Measurements from ENCODE around the gene CLCN2. TPM values are rescaled to one million over a fixed set of nuclear protein-coding genes. Genes with fewer than 3 reads are reported as not detected.

CLCN2 gene
- total RNA-seq, 1 experiment from 2014 or later = 4.5 TPM

- Mint-ChIP-seq H3K27me3 (ENCODE audit: insufficient read depth, unreplicated experiment) (no peaks in the 10 kb centered on the region), H3K4me1 (ENCODE audit: insufficient read depth, unreplicated experiment) (peaks cover 15% of the 10 kb centered on the region), H3K4me3 (ENCODE audit: unreplicated experiment) (no peak overlapping the region), H3K36me3 (ENCODE audit: insufficient read depth, unreplicated experiment) (no peaks in the 10 kb centered on the region), H3K9me3 (ENCODE audit: unreplicated experiment) (no peaks in the 10 kb centered on the region), H3K27ac (ENCODE audit: low read depth, unreplicated experiment) (no peak overlapping the region)
- ChIA-PET CTCF (interaction anchor here (0.8 kb wide), 1 partner anchor 12 kb away, joined by 3 read pairs; no protein-coding TSS in a partner anchor), POLR2A (interaction anchor here (0.6 kb wide), 1 partner anchor 467 kb away, joined by 4 read pairs; no protein-coding TSS in a partner anchor)
- no TSS peak for BruUV-seq (replicated peaks)
- no peak for TF ChIP-seq CTCF (IDR thresholded peaks at IDR 0.05; ENCODE audit: unreplicated experiment)
- intact Hi-C loops (cut with micrococcal nuclease) = no loop called here
- no peak for DNase-seq (ENCODE audit: unreplicated experiment)
Observed at GRCh38 chr3:184357248-184358123, 3.9 kb downstream of the CLCN2 start.

GRCh38 chr3:184355261-184356040 lies 6.0 kb downstream of the CLCN2 start:
- Mint-ChIP-seq H3K4me3 (ENCODE audit: unreplicated experiment) (no peak overlapping the region), H3K27ac (ENCODE audit: low read depth, unreplicated experiment) (no peak overlapping the region), H3K27me3 (ENCODE audit: insufficient read depth, unreplicated experiment) (no peaks in the 10 kb centered on the region), H3K4me1 (ENCODE audit: insufficient read depth, unreplicated experiment) (peaks cover 13% of the 10 kb centered on the region), H3K36me3 (ENCODE audit: insufficient read depth, unreplicated experiment) (peaks cover 9% of the 10 kb centered on the region), H3K9me3 (ENCODE audit: unreplicated experiment) (no peaks in the 10 kb centered on the region)
- no TSS peak for BruUV-seq (replicated peaks)
- no peak for TF ChIP-seq CTCF (IDR thresholded peaks at IDR 0.05; ENCODE audit: unreplicated experiment)
- intact Hi-C loops (cut with micrococcal nuclease) = no loop called here
- no peak for DNase-seq (ENCODE audit: unreplicated experiment)
- ChIA-PET CTCF (interaction anchor here (0.6 to 2.7 kb wide), 13 partner anchors 9 to 286 kb away, joined by 3 to 15 read pairs (median 3); no protein-coding TSS in a partner anchor), POLR2A (interaction anchor here (0.6 kb wide), 1 partner anchor 36 kb away, joined by 3 read pairs; no protein-coding TSS in a partner anchor)

GRCh38 chr3:184354754-184355153 lies 6.7 kb downstream of the CLCN2 start:
- Mint-ChIP-seq H3K9me3 (ENCODE audit: unreplicated experiment) (no peaks in the 10 kb centered on the region), H3K4me1 (ENCODE audit: insufficient read depth, unreplicated experiment) (peaks cover 6% of the 10 kb centered on the region), H3K27me3 (ENCODE audit: insufficient read depth, unreplicated experiment) (no peaks in the 10 kb centered on the region), H3K27ac (ENCODE audit: low read depth, unreplicated experiment) (no peak overlapping the region), H3K4me3 (ENCODE audit: unreplicated experiment) (no peak overlapping the region), H3K36me3 (ENCODE audit: insufficient read depth, unreplicated experiment) (peaks cover 12% of the 10 kb centered on the region)
- intact Hi-C loops (cut with micrococcal nuclease) = no loop called here
- BruUV-seq (replicated peaks) = no TSS peak
- DNase-seq (ENCODE audit: unreplicated experiment) = no peak
- POLR2A ChIA-PET = interaction anchor here (0.6 kb wide), 1 partner anchor 37 kb away, joined by 3 read pairs; no protein-coding TSS in a partner anchor
- CTCF ChIA-PET = interaction anchor here (0.6 to 2.7 kb wide), 14 partner anchors 8 to 287 kb away, joined by 3 to 15 read pairs (median 3); no protein-coding TSS in a partner anchor
- no peak for TF ChIP-seq CTCF (IDR thresholded peaks at IDR 0.05; ENCODE audit: unreplicated experiment)
